Neuronal stem cell (in vitro differentiated cells): Measurements from ENCODE around the gene IFNA4.

Source experiments
- DNase-seq: peaks from one replicate; pipeline ENCODE4 v3.0.0-alpha.2; 2013; ENCODE audit warnings: low spot score
- H2AFZ ChIP-seq: one replicate; pipeline ENCODE4 v1.6.1; 2013; ENCODE audit warnings: mild to moderate bottlenecking, low read length, inconsistent platforms
- H2AK5ac ChIP-seq: 2 replicates; pipeline ENCODE4 v1.6.1; 2013; ENCODE audit warnings: low read depth, mild to moderate bottlenecking, inconsistent platforms, low read length, moderate library complexity, mixed read lengths
- H2BK120ac ChIP-seq: 2 replicates; pipeline ENCODE4 v1.6.1; 2013; ENCODE audit warnings: low read depth, mild to moderate bottlenecking, inconsistent platforms, low read length, moderate library complexity, mixed read lengths
- H2BK12ac ChIP-seq: one replicate; pipeline ENCODE4 v1.6.1; 2013; ENCODE audit warnings: low read length, inconsistent platforms
- H2BK15ac ChIP-seq: 2 replicates; pipeline ENCODE4 v1.6.1; 2013; ENCODE audit warnings: mild to moderate bottlenecking, low read length, inconsistent platforms, mixed read lengths
- H2BK5ac ChIP-seq: one replicate; pipeline ENCODE4 v1.6.1; 2013; ENCODE audit warnings: inconsistent platforms, mild to moderate bottlenecking, low read length, moderate library complexity
- H3K14ac ChIP-seq: one replicate; pipeline ENCODE4 v1.6.1; 2013; ENCODE audit warnings: low read length, inconsistent platforms
- H3K18ac ChIP-seq: 2 replicates; pipeline ENCODE4 v1.6.1; 2013; ENCODE audit warnings: low read length, inconsistent platforms
- H3K23ac ChIP-seq: 2 replicates; pipeline ENCODE4 v1.6.1; 2013; ENCODE audit warnings: low read depth, mild to moderate bottlenecking, mixed read lengths, low read length, inconsistent platforms; ENCODE audit not compliant: poor library complexity
- H3K27ac ChIP-seq: replicated peaks from 3 replicates; pipeline ENCODE4 v1.5.1; 2013; ENCODE audit warnings: low read length, inconsistent platforms
- H3K27me3 ChIP-seq, 3 experiments: 2 replicates each; pipeline ENCODE4 v1.6.1; 2013; ENCODE audit warnings: low read length in 3 of 3, mild to moderate bottlenecking in 2 of 3, inconsistent platforms in 1 of 3, low read depth in 1 of 3, mixed read lengths in 1 of 3, moderate library complexity in 1 of 3; ENCODE audit not compliant: control insufficient read depth in 3 of 3, insufficient read depth in 3 of 3
- H3K36me3 ChIP-seq, 2 donors: replicated peaks in 1 of 2; 2 replicates each; pipeline ENCODE4 v1.6.1; 2013; ENCODE audit warnings: low read length in 2 of 2; ENCODE audit not compliant: control insufficient read depth in 2 of 2, insufficient read depth in 2 of 2
- H3K4ac ChIP-seq: 2 replicates; pipeline ENCODE4 v1.6.1; 2013; ENCODE audit warnings: inconsistent platforms, mild to moderate bottlenecking, low read length, moderate library complexity
- H3K4me1 ChIP-seq, 2 donors: 1 replicate in 1 of 2; 2 replicates in 1 of 2; pipeline ENCODE4 v1.6.1; 2013; ENCODE audit warnings: low read length in 2 of 2, low read depth in 1 of 2; ENCODE audit not compliant: control insufficient read depth in 2 of 2, insufficient read depth in 1 of 2
- H3K4me2 ChIP-seq: one replicate; pipeline ENCODE4 v1.6.1; 2013; ENCODE audit warnings: mild to moderate bottlenecking, low read length, inconsistent platforms; ENCODE audit not compliant: insufficient read depth, poor library complexity, severe bottlenecking
- H3K4me3 ChIP-seq, 2 donors: 2 replicates each; pipeline ENCODE4 v1.5.1; 2013; ENCODE audit warnings: low read length in 2 of 2, mild to moderate bottlenecking in 2 of 2, inconsistent platforms in 1 of 2, moderate library complexity in 1 of 2
- H3K79me1 ChIP-seq: one replicate; pipeline ENCODE4 v1.6.1; 2013; ENCODE audit warnings: low read depth, mild to moderate bottlenecking, inconsistent platforms, low read length, moderate library complexity
- H3K9ac ChIP-seq: one replicate; pipeline ENCODE4 v1.6.1; 2013; ENCODE audit warnings: mild to moderate bottlenecking, low read depth, low read length, inconsistent platforms; ENCODE audit not compliant: poor library complexity
- H3K9me3 ChIP-seq, 2 donors: replicated peaks in 1 of 2; 2 replicates each; pipeline versions ENCODE3 to v1.6.1; 2013; ENCODE audit warnings: low read length in 2 of 2, mild to moderate bottlenecking in 2 of 2, inconsistent platforms in 1 of 2, low read depth in 1 of 2, mixed read lengths in 1 of 2, moderate library complexity in 1 of 2; ENCODE audit not compliant: control insufficient read depth in 2 of 2, insufficient read depth in 1 of 2
- H4K8ac ChIP-seq: one replicate; pipeline ENCODE4 v1.6.1; 2013; ENCODE audit warnings: low read depth, mild to moderate bottlenecking, inconsistent platforms, low read length, moderate library complexity
- H4K91ac ChIP-seq: one replicate; pipeline ENCODE4 v1.6.1; 2013; ENCODE audit warnings: low read length, low read depth, mild to moderate bottlenecking, inconsistent platforms; ENCODE audit not compliant: poor library complexity
- WGBS, 2 donors: extraction: QIAGEN DNeasy Blood & Tissue Kit; methylation state at CpG; one replicate each; pipeline ENCODE4 v1.1.7; 2013; ENCODE audit warnings: missing lambda C conversion rate in 2 of 2, mixed read lengths in 1 of 2; ENCODE audit not compliant: insufficient read length in 2 of 2, insufficient replicate concordance in 1 of 2; ENCODE audit errors: extremely low coverage in 2 of 2; 5-methylcytosine and 5-hydroxymethylcytosine counted together

Gene IFNA4

GRCh38 chr9:21165516-21165915, 21.9 kb downstream of the IFNA4 start:
- Histone ChIP-seq H3K4me3 (no peak overlapping the region), H3K79me1 (no peaks in the 10 kb centered on the region), H3K9ac (no peak overlapping the region), H3K14ac (no peak overlapping the region), H3K4me1 (no peaks in the 10 kb centered on the region), H3K4ac (no peak overlapping the region), H2AFZ (no peak overlapping the region), H3K4me2 (no peak overlapping the region), H4K91ac (no peak overlapping the region), H3K9me3 (no peaks in the 10 kb centered on the region), H3K27me3 (no peaks in the 10 kb centered on the region), H2BK120ac (no peak overlapping the region), H3K36me3 (no peaks in the 10 kb centered on the region), H2BK5ac (no peak overlapping the region), H4K8ac (no peak overlapping the region), H2BK12ac (no peak overlapping the region), H2BK15ac (no peak overlapping the region), H3K18ac (no peak overlapping the region), H2AK5ac (no peak overlapping the region), H3K23ac (no peak overlapping the region), H3K27ac (no peak overlapping the region)
- WGBS, 2 donors: no CpG with 5 or more reads among the region's 1 CpG
- no peak for DNase-seq

- Histone ChIP-seq H2BK120ac (no peak overlapping the region), H4K8ac (no peak overlapping the region), H3K23ac (no peak overlapping the region), H3K4me2 (no peak overlapping the region), H3K9ac (no peak overlapping the region), H4K91ac (no peak overlapping the region), H3K27me3 (no peaks in the 10 kb centered on the region), H2AK5ac (no peak overlapping the region), H3K4ac (no peak overlapping the region), H2AFZ (peak overlapping the region; percentile 4), H3K9me3 (no peaks in the 10 kb centered on the region), H3K27ac (no peak overlapping the region), H3K36me3 (no peaks in the 10 kb centered on the region), H3K14ac (no peak overlapping the region), H2BK15ac (no peak overlapping the region), H2BK12ac (no peak overlapping the region), H3K18ac (no peak overlapping the region), H3K79me1 (no peaks in the 10 kb centered on the region), H2BK5ac (no peak overlapping the region), H3K4me3 (no peak overlapping the region), H3K4me1 (no peaks in the 10 kb centered on the region)
- no CpG with 5 or more reads among the region's 1 CpG for WGBS, 2 donors
- no peak for DNase-seq
These were observed 27.2 kb downstream of the IFNA4 start for GRCh38 chr9:21160178-21160577.

DNA sequence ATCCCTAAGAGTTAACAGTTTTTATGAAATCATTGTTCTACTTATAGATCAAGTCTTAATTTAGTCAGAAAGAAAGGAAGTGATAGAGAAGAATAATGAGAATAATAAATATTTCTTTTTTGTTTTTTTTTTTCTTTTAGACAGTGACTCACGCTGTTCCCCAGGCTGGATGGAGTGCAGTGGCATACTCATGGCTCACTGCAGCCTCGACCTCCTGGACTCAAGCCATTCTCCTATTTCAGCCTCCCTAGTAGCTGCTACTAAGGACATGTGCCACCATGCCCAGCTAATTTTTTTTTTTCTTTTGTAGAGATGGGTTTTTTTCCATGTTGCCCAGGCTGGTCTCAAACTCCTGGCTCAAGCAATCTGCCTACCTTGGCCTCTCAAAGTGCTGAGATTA, 31.9 kb downstream of the IFNA4 start:
- H2AK5ac ChIP-seq: no peak overlapping the region
- no peak overlapping the region for H2BK15ac ChIP-seq
- no peak overlapping the region for H3K18ac ChIP-seq
- no peaks in the 10 kb centered on the region for H3K79me1 ChIP-seq
- no peaks in the 10 kb centered on the region for H3K9me3 ChIP-seq
- H2BK5ac ChIP-seq: no peak overlapping the region
- no peak overlapping the region for H3K23ac ChIP-seq
- H4K91ac ChIP-seq: no peak overlapping the region
- WGBS, 2 donors: no CpG with 5 or more reads among the region's 2 CpGs
- H3K4ac ChIP-seq: no peak overlapping the region
- no peak overlapping the region for H4K8ac ChIP-seq
- H3K27me3 ChIP-seq: no peaks in the 10 kb centered on the region
- DNase-seq: no peak
- H2BK12ac ChIP-seq: no peak overlapping the region
- no peak overlapping the region for H3K9ac ChIP-seq
- H3K27ac ChIP-seq: no peak overlapping the region
- no peak overlapping the region for H3K4me3 ChIP-seq
- no peaks in the 10 kb centered on the region for H3K4me1 ChIP-seq
- no peak overlapping the region for H2AFZ ChIP-seq
- no peak overlapping the region for H3K4me2 ChIP-seq
- H2BK120ac ChIP-seq: no peak overlapping the region
- no peak overlapping the region for H3K14ac ChIP-seq
- no peaks in the 10 kb centered on the region for H3K36me3 ChIP-seq

DNA sequence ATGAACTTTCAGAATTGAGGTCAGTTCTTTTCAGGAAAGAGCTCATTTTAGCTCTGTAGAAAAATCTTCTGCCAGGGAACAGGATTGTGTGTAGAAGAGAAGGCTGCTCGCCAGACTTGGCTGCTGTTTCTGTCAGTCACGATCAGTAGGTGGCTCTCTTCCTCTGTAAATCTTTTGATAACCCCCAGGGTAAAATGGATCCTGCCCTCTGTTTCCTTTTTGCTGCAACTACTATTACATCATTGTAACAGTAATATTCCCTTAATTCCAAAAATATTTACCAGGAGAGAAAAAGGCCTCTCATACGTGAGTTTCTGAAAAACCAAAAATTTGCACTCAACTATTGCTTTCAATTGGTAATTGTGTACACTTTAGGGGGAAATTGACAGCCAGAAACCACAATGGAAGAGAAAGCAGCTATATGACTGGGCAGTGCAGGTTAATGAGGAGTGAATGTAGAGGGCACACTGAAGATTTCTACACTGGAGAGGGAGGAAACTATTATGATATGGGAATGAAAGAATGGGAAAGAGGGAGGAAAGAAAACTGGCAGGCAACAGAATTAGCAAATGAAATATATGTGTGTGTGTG, 33.3 kb downstream of the IFNA4 start:
- Histone ChIP-seq H3K27ac (no peak overlapping the region), H2BK120ac (no peak overlapping the region), H4K91ac (no peak overlapping the region), H3K27me3 (no peaks in the 10 kb centered on the region), H2BK12ac (no peak overlapping the region), H3K36me3 (no peaks in the 10 kb centered on the region), H3K9ac (no peak overlapping the region), H2AFZ (peak overlapping the region; percentile 89), H2BK5ac (no peak overlapping the region), H2BK15ac (no peak overlapping the region), H3K4me3 (no peak overlapping the region), H3K79me1 (no peaks in the 10 kb centered on the region), H2AK5ac (no peak overlapping the region), H3K23ac (no peak overlapping the region), H3K18ac (no peak overlapping the region), H3K4me2 (no peak overlapping the region), H3K9me3 (no peaks in the 10 kb centered on the region), H3K4ac (no peak overlapping the region), H4K8ac (no peak overlapping the region), H3K14ac (no peak overlapping the region), H3K4me1 (no peaks in the 10 kb centered on the region)
- DNase-seq: peak; percentile 12
- WGBS, 2 donors: no CpG with 5 or more reads among the region's 3 CpGs
